ENCODE measurements around the gene EPS8L1.
A peak's percentile ranks its signal among the peaks of the same experiment; 100 is the strongest.

EPS8L1 gene

DNA sequence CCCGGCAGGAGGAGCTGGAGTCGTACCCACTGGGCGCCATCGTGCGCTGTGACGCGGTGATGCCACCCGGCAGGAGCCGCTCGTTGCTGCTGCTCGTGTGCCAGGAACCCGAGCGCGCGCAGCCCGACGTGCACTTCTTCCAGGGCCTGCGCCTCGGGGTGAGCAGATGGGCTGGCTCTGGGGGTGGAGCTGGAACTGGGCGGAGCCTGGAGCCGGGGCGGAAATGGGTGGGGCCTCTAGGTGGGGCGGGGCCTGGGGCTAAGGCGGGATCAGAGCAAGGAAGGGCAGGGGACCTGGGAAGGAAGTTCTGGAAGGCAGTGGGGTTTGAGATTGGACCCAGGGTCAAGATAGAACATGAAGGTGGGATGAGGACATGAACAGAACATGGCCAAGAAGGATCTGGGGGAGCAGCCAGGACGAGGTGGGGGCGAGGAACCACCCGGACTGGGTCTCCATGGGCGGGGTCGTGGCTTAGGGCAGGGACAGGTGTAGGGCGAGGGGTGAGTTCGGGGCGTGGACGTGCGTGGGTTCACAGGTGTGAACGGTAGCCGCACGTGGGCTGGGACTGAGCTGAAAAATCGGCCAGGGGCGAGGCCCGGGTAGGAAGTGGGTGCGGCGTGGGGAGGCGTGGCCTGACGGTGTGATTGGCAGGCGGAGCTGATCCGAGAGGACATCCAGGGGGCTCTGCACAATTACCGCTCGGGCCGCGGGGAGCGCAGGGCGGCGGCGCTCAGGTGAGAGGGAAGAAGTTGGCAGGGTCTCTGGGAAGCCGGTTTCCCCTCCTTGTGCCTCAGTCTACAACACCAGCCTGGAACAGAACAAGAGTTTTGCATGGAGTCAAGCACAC lies 4.7 kb downstream of the EPS8L1 start:
- DNase-seq (ENCODE audit: low read depth) = peak; percentile 32

DNA sequence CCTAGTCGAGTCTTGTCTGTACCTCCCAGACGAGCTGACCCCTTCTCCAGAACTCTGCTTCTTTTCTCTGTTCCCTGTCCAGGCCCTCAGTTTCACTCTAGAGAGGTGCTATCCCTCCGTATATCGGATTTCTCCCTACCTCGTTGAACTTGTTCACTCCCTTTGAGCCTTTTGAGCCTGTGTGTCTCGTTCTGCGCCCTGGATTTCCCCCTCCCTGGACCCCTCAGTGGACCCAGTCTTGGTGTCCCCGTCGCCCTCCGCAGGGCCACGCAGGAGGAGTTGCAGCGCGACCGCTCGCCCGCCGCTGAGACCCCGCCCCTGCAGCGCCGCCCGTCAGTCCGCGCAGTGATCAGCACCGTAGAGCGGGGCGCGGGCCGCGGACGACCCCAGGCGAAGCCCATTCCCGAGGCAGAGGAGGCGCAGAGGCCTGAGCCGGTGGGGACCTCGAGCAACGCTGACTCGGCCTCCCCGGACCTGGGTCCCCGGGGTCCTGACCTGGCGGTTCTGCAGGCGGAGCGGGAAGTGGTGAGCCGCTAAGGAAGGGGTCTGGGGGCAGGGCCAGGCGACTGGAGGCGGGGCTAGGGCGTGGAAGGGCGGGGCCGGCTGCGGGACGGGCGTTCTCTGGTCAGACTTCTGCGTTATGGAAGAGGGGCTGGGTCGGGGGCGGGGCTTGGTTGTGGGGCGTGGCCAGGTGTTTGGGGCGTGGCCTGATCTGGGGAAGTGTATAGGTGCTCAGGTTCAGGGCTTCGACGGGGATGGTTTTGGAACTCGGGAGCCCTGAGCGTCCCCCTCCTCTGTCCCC lies 5.5 kb downstream of the EPS8L1 start:
- peak; percentile 77 for DNase-seq (ENCODE audit: low read depth)

GRCh38 chr19:55081770-55082019 lies 6.0 kb downstream of the EPS8L1 start:
- DNase-seq (ENCODE audit: low read depth) = no peak

DNA sequence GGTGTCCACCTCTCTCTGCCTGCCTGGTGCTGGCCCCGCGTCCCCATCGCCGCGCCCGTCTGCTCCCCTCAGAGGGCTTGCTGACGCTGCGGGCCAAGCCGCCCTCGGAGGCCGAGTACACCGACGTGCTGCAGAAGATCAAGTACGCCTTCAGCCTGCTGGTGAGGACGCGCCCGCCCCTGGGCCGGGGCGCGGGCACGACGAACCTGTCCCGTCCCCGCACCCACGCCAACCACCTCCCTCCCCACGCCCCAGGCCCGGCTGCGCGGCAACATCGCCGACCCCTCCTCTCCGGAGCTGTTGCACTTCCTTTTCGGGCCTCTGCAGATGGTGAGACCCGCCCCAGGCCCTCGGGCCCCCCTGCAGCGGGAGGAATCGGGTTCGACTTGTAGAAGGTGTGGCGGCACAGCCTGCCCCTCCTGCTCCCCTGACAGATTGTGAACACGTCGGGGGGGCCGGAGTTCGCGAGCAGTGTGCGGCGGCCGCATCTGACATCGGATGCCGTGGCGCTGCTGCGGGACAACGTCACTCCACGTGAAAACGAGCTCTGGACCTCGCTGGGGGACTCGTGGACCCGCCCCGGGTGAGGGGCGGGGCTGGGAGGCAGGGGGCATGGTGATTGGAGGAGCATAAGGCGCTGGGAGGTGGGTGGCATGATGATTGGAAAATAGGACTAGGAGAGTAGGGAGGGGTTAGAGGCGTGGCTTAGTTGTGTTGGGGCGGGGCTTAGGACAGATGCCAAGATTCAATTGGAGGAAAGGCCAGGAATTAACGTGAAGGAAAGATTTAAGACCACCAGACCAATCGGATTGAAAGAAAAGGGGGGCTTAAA lies 6.6 kb downstream of the EPS8L1 start:
- no peak for DNase-seq (ENCODE audit: low read depth)

- DNase-seq (ENCODE audit: low read depth) = no peak
Measured at GRCh38 chr19:55083004-55083850, 7.6 kb downstream of the EPS8L1 start.

DNA sequence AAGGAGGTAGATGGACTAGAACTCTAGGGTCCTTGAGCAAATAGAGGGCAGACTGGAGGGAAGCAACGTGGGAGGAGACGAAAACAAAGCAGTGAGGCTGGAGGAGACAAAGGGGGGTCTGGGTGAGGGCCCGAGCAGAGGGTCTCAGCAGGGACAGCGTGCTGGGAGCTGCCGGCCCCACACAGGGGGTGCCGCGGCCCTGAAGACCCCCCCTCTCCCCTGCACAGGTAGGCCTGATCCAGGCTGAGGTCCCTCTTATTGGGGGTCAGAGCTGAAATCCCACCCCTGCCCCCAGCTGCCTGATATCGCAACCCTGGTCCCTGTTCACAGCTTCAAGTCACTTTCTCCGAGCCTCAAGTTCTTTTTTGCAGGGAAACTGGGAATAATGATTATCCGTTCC lies 8.7 kb downstream of the EPS8L1 start:
- DNase-seq (ENCODE audit: low read depth) = no peak

- DNase-seq (ENCODE audit: low read depth) = no peak
Measured at GRCh38 chr19:55085923-55086715, 10.4 kb downstream of the EPS8L1 start.

- no peak for DNase-seq (ENCODE audit: low read depth)
Measured at GRCh38 chr19:55086730-55087541, 11.3 kb downstream of the EPS8L1 start.

- no peak for DNase-seq (ENCODE audit: low read depth)
Measured at GRCh38 chr19:55087542-55087901, 11.9 kb downstream of the EPS8L1 start.

- no peak for DNase-seq (ENCODE audit: low read depth)
Measured at GRCh38 chr19:55088021-55088451, 12.4 kb downstream of the EPS8L1 start.

GRCh38 chr19:55088543-55089341 lies 13.1 kb downstream of the EPS8L1 start:
- peak; percentile 53 for DNase-seq (ENCODE audit: low read depth)

DNA sequence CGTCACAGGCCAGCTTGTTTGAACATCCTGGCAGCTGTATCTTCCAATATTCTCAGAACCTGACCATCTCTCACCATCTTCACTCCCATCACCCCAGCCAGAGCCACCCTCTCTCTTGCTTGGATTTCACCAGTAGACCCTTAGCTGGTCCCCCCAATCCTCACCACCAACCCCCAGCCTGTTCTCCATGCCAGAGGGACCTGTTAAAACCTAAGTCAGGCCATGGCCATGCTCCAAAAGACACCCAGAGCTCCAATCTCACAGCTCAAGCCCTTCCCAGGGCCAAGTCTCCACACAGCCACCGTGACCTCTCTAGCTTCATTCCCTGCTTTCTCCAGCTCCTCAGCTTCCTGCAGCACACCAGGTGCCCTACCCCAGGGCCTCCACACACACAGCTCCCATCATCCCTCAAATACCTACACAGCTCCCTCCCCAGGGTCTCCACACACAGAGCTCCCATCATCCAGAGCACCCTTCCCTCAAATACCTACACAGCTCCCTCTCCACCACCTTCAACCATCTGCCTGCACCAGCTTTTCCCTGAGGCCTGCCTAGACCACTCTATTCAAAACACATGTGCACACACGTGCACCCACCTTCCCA lies 13.8 kb downstream of the EPS8L1 start:
- DNase-seq (ENCODE audit: low read depth) = no peak

DNA sequence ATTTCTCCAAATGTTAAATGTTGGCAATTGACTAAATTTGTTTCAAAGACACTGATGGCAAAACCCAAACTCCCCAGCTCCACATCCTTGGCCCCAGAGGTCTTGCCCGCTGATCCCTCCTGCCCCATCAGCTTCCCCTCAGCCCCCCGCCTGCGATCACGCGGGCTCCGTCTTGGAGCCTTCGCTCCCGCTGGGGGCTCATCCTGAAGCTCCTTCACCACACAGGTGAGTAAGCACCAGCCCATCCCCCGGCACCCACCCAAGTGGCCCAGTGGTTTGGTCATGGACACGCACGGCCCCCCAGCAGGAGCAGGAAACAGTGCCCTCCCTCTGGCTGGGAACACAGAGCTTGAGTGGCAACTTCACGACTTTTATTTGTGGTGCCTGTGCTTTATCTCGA lies 14.9 kb downstream of the EPS8L1 start:
- no peak for DNase-seq (ENCODE audit: low read depth)

- no peak for DNase-seq (ENCODE audit: low read depth)
Measured at GRCh38 chr19:55091126-55091910, 15.6 kb downstream of the EPS8L1 start.

DNA sequence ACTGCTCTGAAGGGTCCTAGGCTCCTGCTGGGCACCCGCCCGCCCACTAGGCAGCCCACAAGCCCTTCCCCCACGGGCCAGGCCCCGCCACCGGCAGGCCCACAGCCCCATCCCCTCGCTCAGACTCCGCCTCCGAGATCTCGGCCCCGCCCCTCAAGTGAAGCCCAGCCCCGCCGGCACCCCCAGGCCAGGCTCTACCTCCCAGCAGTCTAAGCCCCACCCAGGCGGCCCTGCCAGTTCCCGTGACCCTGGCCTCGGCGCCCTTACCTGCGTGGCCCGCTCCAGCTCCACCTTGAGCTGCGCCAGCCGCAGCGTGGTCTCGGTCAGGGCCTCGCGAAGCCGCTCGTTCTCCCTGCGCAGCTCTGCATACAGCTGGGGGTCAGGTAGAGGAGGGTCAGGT lies 16.3 kb downstream of the EPS8L1 start:
- no peak for DNase-seq (ENCODE audit: low read depth)

- DNase-seq (ENCODE audit: low read depth) = no peak
Measured at GRCh38 chr19:55092423-55093318, 17.0 kb downstream of the EPS8L1 start.

All from activated T-helper 1 cell treated with Interleukin-2 at 50 U/mL for 16 hours (primary cell).